ENCODE measurements around the gene ZSCAN31.

Gene ZSCAN31

GRCh38 chr6:28335564-28336283 is at the start of gene ZSCAN31:
Gene ZSCAN31, minus strand, starts transcription at chr6:28336148. Its CDS starts 6,465 bp downstream, at chr6:28329683.
- DNase-seq (ENCODE audit: low spot score) = peak; percentile 78
- in situ Hi-C loops (cut with MboI; ENCODE audit: low sequenced_read_pairs, unreplicated experiment) = no loop called here
- TF ChIP-seq CTCF (IDR thresholded peaks at IDR 0.05; ENCODE audit: borderline replicate concordance, control extremely low read depth, extremely low read depth, insufficient read depth, missing control alignments) = no peak

DNA sequence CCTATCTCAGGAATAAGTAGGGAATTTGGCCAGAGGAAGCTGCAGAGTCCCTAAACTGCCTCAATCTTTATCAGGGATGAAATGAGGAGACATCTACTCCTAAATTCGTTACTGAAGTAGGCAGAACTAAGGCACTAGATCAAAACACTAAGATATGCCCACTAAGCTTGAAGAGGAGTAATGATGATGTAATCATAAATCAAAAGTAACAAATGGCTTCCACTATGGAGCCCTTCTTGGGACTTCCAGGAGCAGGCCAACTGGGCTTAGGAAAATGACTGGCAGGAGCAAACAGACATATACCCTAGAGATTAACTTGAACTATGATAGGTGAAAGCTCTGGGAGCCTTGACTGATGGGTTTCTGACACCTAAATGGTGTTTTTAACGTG is 48.2 kb upstream of the ZSCAN31 start:
- TF ChIP-seq CTCF (IDR thresholded peaks at IDR 0.05; ENCODE audit: borderline replicate concordance, control extremely low read depth, extremely low read depth, insufficient read depth, missing control alignments) = no peak
- in situ Hi-C loops (cut with MboI; ENCODE audit: low sequenced_read_pairs, unreplicated experiment) = loop anchor here (10.0 kb wide), 1 partner anchor 249 kb away; no protein-coding TSS in a partner anchor
- no peak for DNase-seq (ENCODE audit: low spot score)

- in situ Hi-C loops (cut with MboI; ENCODE audit: low sequenced_read_pairs, unreplicated experiment) = loop anchor here (10.0 kb wide), 1 partner anchor 249 kb away; no protein-coding TSS in a partner anchor
- DNase-seq (ENCODE audit: low spot score) = peak; percentile 84
Observed at GRCh38 chr6:28383235-28384142, 47.5 kb upstream of the ZSCAN31 start.

DNA sequence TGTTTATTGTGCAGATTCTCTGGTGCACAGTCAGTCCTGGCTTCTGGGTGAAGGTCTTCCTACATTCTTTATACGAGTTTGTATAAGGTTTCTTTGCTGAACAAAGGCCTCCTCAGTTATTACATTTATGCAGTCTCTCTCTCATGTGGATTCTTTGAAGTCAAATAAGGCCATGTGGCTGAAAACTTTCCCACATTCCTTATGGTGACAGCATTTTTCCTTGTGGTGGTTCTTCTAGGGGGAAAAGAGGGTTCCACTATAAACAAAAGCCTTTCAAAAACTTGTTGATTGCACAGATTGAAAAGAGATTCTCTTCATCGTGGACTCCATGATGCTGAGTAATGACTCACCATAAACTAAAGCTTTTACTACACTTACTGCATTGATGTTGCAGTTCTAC is 44.4 kb upstream of the ZSCAN31 start:
- no peak for TF ChIP-seq CTCF (IDR thresholded peaks at IDR 0.05; ENCODE audit: borderline replicate concordance, control extremely low read depth, extremely low read depth, insufficient read depth, missing control alignments)
- DNase-seq (ENCODE audit: low spot score) = no peak
- in situ Hi-C loops (cut with MboI; ENCODE audit: low sequenced_read_pairs, unreplicated experiment) = loop anchor here (10.0 kb wide), 1 partner anchor 246 kb away; no protein-coding TSS in a partner anchor

More at GRCh38 chr6:28383235-28384142, 47.5 kb upstream of the ZSCAN31 start:
- no peak for TF ChIP-seq CTCF (IDR thresholded peaks at IDR 0.05; ENCODE audit: borderline replicate concordance, control extremely low read depth, extremely low read depth, insufficient read depth, missing control alignments)

DNA sequence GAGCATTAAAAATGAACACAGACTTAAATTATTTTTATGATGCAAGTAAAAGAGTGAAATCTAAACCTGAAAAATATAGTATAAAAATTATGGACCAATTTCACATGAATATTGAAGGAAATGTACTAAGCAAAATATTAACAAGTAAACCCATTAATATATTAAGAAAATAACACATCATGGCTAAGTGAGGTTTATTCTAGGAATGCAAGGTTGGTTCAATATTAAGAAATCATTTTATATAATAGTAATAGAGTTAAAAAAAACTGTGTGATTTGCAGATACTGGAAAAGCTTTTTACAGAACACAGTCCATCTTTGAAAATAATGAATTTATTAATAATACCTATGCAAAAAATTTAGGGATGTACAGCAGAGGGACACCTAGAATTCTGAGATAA is 42.7 kb upstream of the ZSCAN31 start:
- no peak for DNase-seq (ENCODE audit: low spot score)
- TF ChIP-seq CTCF (IDR thresholded peaks at IDR 0.05; ENCODE audit: borderline replicate concordance, control extremely low read depth, extremely low read depth, insufficient read depth, missing control alignments) = no peak
- in situ Hi-C loops (cut with MboI; ENCODE audit: low sequenced_read_pairs, unreplicated experiment) = no loop called here

DNA sequence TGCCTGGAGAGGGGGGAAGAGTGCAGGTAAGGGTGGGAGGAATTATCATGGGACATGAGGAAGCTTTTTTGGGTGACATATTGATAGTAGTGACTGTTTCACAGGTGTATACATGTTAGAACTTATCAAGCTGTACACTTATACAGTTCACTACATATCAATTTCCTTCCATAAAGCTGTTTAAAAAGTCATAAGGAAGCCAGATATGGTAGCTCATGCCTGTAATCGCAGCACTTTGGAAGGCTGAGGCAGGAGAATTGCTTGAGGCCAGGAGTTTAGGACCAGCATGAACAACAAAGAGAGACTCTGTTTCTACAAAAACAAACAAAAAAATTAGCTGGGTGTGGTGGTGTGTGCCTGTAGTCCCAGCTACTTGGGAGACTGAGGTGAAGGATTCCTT is 41.9 kb upstream of the ZSCAN31 start:
- no peak for TF ChIP-seq CTCF (IDR thresholded peaks at IDR 0.05; ENCODE audit: borderline replicate concordance, control extremely low read depth, extremely low read depth, insufficient read depth, missing control alignments)
- in situ Hi-C loops (cut with MboI; ENCODE audit: low sequenced_read_pairs, unreplicated experiment) = no loop called here

More for the DNA sequence above, 41.9 kb upstream of the ZSCAN31 start:
- DNase-seq (ENCODE audit: low spot score) = no peak
